ENCODE measurements around the gene EOLA2. TPM values are rescaled to one million over a fixed set of nuclear protein-coding genes. Genes with fewer than 3 reads are reported as not detected.
"Not testable (repeated sequence)": the region's sequence is repeated elsewhere in the genome, so short reads cannot be mapped to it uniquely, and the experiment has no call there.

The EOLA2 gene
- polyA plus RNA-seq, 1 experiment = 35.8 TPM

DNA sequence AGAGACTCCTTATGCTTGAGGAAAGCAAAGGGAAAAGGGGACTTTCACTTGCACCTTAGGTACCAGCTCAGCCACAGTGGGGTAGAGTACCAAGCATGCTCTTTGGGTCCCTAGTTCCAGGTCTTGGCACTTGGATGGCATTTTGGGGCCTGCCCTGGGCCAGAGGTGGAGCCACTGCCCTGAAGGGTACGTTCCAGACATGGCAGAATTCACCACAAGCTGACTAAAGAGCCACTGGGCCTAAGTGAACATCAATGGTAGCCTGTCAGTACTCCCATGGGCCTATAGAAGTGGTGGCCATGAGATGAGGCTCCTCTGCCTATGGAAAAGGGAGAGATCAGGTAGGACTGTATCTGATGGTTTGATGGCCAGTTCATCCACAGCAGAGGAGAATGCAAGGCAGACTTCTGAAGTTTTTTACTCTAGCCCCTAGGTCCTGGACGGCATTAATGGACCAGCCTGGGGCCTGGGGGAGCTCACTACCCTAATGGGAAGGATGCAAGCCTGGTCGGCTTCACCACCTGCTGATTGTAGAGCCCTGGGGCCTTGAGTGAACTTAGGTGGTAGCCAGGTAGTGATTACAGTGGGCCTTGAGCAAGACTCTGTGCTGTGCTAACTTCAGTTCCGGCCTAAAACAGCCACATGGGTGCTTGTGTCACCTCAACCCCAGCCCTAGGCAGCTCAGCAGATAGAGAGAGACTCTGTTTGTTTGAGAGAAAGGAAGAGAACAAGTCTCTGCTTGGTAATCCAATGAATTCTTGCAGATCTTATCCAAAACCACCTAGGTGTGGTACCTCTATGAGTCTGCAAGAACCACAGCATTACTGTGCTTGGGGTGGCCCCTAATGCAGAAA, 28.7 kb downstream of the EOLA2 start:
- POLR2A ChIA-PET = no interaction called here
- no peak for DNase-seq (ENCODE audit: low read depth)
- CTCF ChIA-PET = no interaction called here
- Histone ChIP-seq H3K36me3 (ENCODE audit: control insufficient read depth, insufficient read depth, low read length) (no peaks in the 10 kb centered on the region), H3K4me3 (ENCODE audit: low read depth, low read length) (no peak overlapping the region), H3K27me3 (ENCODE audit: control insufficient read depth, insufficient read depth, low read length) (no peaks in the 10 kb centered on the region)
- TF ChIP-seq, protein P1, sequence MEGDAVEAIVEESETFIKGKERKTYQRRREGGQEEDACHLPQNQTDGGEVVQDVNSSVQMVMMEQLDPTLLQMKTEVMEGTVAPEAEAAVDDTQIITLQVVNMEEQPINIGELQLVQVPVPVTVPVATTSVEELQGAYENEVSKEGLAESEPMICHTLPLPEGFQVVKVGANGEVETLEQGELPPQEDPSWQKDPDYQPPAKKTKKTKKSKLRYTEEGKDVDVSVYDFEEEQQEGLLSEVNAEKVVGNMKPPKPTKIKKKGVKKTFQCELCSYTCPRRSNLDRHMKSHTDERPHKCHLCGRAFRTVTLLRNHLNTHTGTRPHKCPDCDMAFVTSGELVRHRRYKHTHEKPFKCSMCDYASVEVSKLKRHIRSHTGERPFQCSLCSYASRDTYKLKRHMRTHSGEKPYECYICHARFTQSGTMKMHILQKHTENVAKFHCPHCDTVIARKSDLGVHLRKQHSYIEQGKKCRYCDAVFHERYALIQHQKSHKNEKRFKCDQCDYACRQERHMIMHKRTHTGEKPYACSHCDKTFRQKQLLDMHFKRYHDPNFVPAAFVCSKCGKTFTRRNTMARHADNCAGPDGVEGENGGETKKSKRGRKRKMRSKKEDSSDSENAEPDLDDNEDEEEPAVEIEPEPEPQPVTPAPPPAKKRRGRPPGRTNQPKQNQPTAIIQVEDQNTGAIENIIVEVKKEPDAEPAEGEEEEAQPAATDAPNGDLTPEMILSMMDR (IDR thresholded peaks at IDR 0.05; ENCODE audit: insufficient read depth, low read depth, low read length) = no peak

DNA sequence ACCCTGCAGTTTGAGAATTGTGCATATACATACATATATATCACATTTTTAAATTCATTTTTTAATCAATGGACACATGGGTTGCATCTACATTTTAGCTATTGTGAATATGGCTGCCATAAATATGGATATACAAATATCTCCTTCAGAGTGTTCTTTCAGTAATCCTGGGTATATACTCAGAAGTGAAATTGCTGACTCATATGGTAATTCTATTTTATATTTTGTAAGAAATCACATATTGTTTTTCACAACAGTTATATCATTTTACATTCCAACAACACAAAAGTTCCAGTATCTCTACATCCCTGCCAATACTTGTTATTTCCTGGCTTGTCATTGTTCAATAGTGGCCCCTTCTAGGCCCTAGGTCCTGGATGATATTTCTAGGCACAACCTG, 29.6 kb downstream of the EOLA2 start:
- TF ChIP-seq, protein P1 (IDR thresholded peaks at IDR 0.05; ENCODE audit: insufficient read depth, low read depth, low read length) = no peak
- DNase-seq (ENCODE audit: low read depth) = no peak
- no peaks in the 10 kb centered on the region for H3K36me3 ChIP-seq (ENCODE audit: control insufficient read depth, insufficient read depth, low read length)
- ChIA-PET POLR2A (no interaction called here), CTCF (no interaction called here)
- H3K4me3 ChIP-seq (ENCODE audit: low read depth, low read length) = no peak overlapping the region
- H3K27me3 ChIP-seq (ENCODE audit: control insufficient read depth, insufficient read depth, low read length) = no peaks in the 10 kb centered on the region

DNA sequence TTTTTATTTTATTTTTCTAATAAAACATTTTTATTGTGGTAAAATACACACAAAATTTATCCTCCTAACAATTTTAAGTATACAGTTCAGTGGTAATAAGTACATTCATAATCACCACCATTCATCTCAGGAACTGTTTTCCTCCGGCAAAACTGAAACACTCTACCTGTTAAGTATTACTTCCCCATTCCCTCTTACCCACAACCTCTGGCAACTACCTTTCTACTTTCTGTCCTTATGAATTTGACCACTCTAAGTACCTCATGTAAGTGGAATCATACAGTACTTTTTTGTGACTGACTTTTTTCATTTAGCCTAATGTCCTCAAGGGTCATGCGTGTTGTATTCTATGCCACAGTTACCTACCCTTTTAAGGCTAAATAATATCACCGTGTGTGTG, 30.0 kb downstream of the EOLA2 start:
- H3K27me3 ChIP-seq (ENCODE audit: control insufficient read depth, insufficient read depth, low read length) = no peaks in the 10 kb centered on the region
- TF ChIP-seq, protein P1 (IDR thresholded peaks at IDR 0.05; ENCODE audit: insufficient read depth, low read depth, low read length) = no peak
- ChIA-PET CTCF (no interaction called here), POLR2A (no interaction called here)
- H3K4me3 ChIP-seq (ENCODE audit: low read depth, low read length) = no peak overlapping the region
- no peak for DNase-seq (ENCODE audit: low read depth)
- H3K36me3 ChIP-seq (ENCODE audit: control insufficient read depth, insufficient read depth, low read length) = no peaks in the 10 kb centered on the region

DNA sequence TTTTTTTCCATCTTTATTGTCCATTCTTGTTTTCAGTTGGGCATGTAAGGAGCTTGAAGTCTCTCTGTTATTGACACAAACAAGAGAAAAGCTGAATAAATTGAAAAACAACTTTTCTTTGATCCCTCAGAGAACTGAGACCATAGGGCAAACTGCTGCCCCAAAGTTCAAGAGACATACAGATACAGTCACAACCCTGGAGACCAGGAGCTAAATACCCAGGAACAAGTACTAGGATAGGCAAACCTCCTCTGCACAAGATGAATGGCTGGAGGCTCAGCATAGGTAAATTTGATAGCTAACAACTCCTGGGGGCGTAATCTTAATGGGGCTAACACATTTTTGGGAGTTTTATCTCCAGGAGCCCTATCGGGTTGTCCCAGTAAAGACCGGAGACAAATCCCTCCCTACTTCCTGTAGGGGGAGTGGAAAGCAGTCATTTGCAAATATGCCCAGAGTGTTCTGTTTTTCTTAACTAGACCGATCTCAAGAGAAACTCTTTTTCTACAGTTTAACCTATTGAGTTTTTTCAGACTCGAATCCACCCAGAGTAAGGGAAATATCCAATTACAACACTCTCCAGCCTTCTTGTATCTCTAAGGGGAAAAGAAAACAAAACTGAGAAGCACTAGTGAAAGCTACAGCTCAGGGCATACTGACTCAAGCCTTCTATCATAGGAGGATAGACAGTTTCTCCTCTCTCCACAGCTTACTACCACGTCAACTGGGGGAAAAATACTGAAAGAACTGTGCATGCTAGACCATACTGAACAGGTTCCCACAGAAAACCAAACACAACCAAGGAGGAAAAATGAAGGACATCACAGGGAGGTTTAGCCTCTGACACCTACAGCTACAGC, 34.2 kb downstream of the EOLA2 start:
- H3K27me3 ChIP-seq (ENCODE audit: control insufficient read depth, insufficient read depth, low read length) = no peaks in the 10 kb centered on the region
- H3K4me3 ChIP-seq (ENCODE audit: low read depth, low read length) = no peak overlapping the region
- POLR2A ChIA-PET = no interaction called here
- CTCF ChIA-PET = no interaction called here
- H3K36me3 ChIP-seq (ENCODE audit: control insufficient read depth, insufficient read depth, low read length) = no peaks in the 10 kb centered on the region
- DNase-seq (ENCODE audit: low read depth) = no peak
- TF ChIP-seq, protein P1 (IDR thresholded peaks at IDR 0.05; ENCODE audit: insufficient read depth, low read depth, low read length) = peak; percentile 34; the same call in 1 of the 2 replicates

DNA sequence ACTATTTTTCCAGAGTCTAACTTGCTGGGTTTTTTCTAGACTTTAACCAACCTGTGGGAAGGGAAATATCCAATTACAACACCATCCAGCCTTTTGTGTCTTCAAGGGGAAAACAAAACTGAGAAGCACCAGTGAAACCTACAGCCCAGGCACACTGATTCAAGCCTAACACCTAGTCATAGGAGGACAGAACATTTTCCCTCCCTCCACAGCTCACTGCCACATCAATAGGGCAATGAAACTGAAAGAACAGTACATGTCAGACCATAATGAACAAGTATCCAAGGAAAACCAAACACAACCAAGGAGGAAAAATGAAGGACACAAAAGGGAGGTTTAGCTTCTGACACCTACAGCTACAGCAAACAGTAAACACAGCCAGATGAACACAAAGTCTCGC, 39.7 kb downstream of the EOLA2 start:
- TF ChIP-seq, protein P1 (IDR thresholded peaks at IDR 0.05; ENCODE audit: insufficient read depth, low read depth, low read length) = no peak
- ChIA-PET POLR2A (no interaction called here), CTCF (no interaction called here)
- H3K36me3 ChIP-seq (ENCODE audit: control insufficient read depth, insufficient read depth, low read length) = no peaks in the 10 kb centered on the region
- DNase-seq (ENCODE audit: low read depth) = no peak
- no peaks in the 10 kb centered on the region for H3K27me3 ChIP-seq (ENCODE audit: control insufficient read depth, insufficient read depth, low read length)
- H3K4me3 ChIP-seq (ENCODE audit: low read depth, low read length) = no peak overlapping the region

DNA sequence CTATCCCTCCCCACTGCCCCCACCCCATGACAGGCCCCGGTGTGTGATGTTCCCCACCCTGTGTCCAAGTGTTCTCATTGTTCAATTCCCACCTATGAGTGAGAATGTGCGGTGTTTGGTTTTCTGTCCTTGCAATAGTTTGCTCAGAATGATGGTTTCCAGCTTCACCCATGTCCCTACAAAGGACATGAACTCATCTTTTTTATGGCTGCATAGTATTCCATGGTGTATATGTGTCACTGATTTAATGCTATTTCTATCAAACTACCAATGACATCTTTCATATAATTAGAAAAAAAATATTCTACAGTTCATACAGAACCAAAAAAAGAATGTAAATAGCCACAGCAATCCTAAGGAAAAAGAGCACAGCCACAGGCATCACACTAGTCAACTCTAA, 47.5 kb downstream of the EOLA2 start:
- H3K36me3 ChIP-seq (ENCODE audit: control insufficient read depth, insufficient read depth, low read length); H3K27me3 ChIP-seq (ENCODE audit: control insufficient read depth, insufficient read depth, low read length); DNase-seq (ENCODE audit: low read depth); POLR2A ChIA-PET; CTCF ChIA-PET; H3K4me3 ChIP-seq (ENCODE audit: low read depth, low read length): not testable (repeated sequence)
